ENCODE data around the gene BCAS2. TPM values are rescaled to one million over a fixed set of nuclear protein-coding genes. Genes with fewer than 3 reads are reported as not detected.
A peak's percentile ranks its signal among the peaks of the same experiment; 100 is the strongest.
"Not testable (repeated sequence)": the region's sequence is repeated elsewhere in the genome, so short reads cannot be mapped to it uniquely, and the experiment has no call there.

Gene BCAS2
- total RNA-seq: 43.2 and 51.5 TPM in 2 replicates

- peak; percentile 99 for DNase-seq
These were observed at the start of gene BCAS2 for GRCh38 chr1:114581335-114582287. Gene BCAS2, minus strand, starts transcription at chr1:114581615. Its CDS starts 24 bp downstream, at chr1:114581591.

- DNase-seq: no peak
These were observed 45.7 kb upstream of the BCAS2 start for GRCh38 chr1:114627107-114627506.

- DNase-seq: no peak
These were observed 41.9 kb upstream of the BCAS2 start for GRCh38 chr1:114623364-114623763.

GRCh38 chr1:114620419-114620818 lies 39.0 kb upstream of the BCAS2 start:
- no peak for DNase-seq

GRCh38 chr1:114618606-114619005 lies 37.2 kb upstream of the BCAS2 start:
- DNase-seq: no peak

- DNase-seq: no peak
These were observed 29.3 kb upstream of the BCAS2 start for GRCh38 chr1:114610546-114611245.

GRCh38 chr1:114609826-114610225 lies 28.4 kb upstream of the BCAS2 start:
- no peak for DNase-seq

- no peak for DNase-seq
These were observed 27.6 kb upstream of the BCAS2 start for GRCh38 chr1:114609026-114609425.

GRCh38 chr1:114607223-114607622 lies 25.8 kb upstream of the BCAS2 start:
- no peak for DNase-seq

GRCh38 chr1:114597949-114598348 lies 16.5 kb upstream of the BCAS2 start:
- no peak for DNase-seq

- DNase-seq: no peak
These were observed 14.2 kb upstream of the BCAS2 start for GRCh38 chr1:114595602-114596001.

GRCh38 chr1:114594046-114594445 lies 12.6 kb upstream of the BCAS2 start:
- no peak for DNase-seq

- no peak for DNase-seq
These were observed 7.7 kb upstream of the BCAS2 start for GRCh38 chr1:114589122-114589521.

GRCh38 chr1:114588196-114588689 lies 6.8 kb upstream of the BCAS2 start:
- DNase-seq: no peak

- DNase-seq: no peak
These were observed 6.0 kb upstream of the BCAS2 start for GRCh38 chr1:114587203-114587991.

GRCh38 chr1:114586513-114587047 lies 5.2 kb upstream of the BCAS2 start:
- DNase-seq: no peak

- no peak for DNase-seq
These were observed 3.8 kb upstream of the BCAS2 start for GRCh38 chr1:114585231-114585630.

GRCh38 chr1:114574365-114574764 lies 7.0 kb downstream of the BCAS2 start:
- no peak for DNase-seq

GRCh38 chr1:114564141-114564540 lies 17.3 kb downstream of the BCAS2 start:
- no peak for DNase-seq

- not testable (repeated sequence) for DNase-seq
These were observed 18.4 kb downstream of the BCAS2 start for GRCh38 chr1:114562978-114563510.

- no peak for DNase-seq
These were observed 20.1 kb downstream of the BCAS2 start for GRCh38 chr1:114561333-114561732.

GRCh38 chr1:114559356-114559755 lies 22.1 kb downstream of the BCAS2 start:
- no peak for DNase-seq

All from dermis blood vessel endothelial cell (primary cell).